Glutamatergic neuron (in vitro differentiated cells): ENCODE data around the gene MANF. TPM values are rescaled to one million over a fixed set of nuclear protein-coding genes. Genes with fewer than 3 reads are reported as not detected.
A peak's percentile ranks its signal among the peaks of the same experiment; 100 is the strongest.

Source experiments
- DNase-seq: peaks from one replicate; pipeline ENCODE4 v3.0.0; 2022
- H3K27ac Mint-ChIP-seq: one replicate; pipeline ENCODE4 v1.8.0; 2020; ENCODE audit warnings: mild to moderate bottlenecking, mixed read lengths, inconsistent platforms; ENCODE audit not compliant: unreplicated experiment
- H3K27me3 Mint-ChIP-seq: one replicate; pipeline ENCODE4 v1.8.0; 2020; ENCODE audit warnings: mild to moderate bottlenecking, moderate library complexity, mixed read lengths, inconsistent platforms; ENCODE audit not compliant: unreplicated experiment
- H3K36me3 Mint-ChIP-seq: one replicate; pipeline ENCODE4 v1.8.0; 2020; ENCODE audit warnings: mild to moderate bottlenecking, mixed read lengths, inconsistent platforms; ENCODE audit not compliant: unreplicated experiment
- H3K4me1 Mint-ChIP-seq: one replicate; pipeline ENCODE4 v1.8.0; 2020; ENCODE audit warnings: mild to moderate bottlenecking, low read depth, mixed read lengths, inconsistent platforms; ENCODE audit not compliant: unreplicated experiment
- H3K4me3 Mint-ChIP-seq: one replicate; pipeline ENCODE4 v1.8.0; 2020; ENCODE audit warnings: mild to moderate bottlenecking, mixed read lengths, inconsistent platforms; ENCODE audit not compliant: unreplicated experiment
- H3K9me3 Mint-ChIP-seq: one replicate; pipeline ENCODE4 v1.8.0; 2020; ENCODE audit warnings: mild to moderate bottlenecking, moderate library complexity, mixed read lengths, inconsistent platforms; ENCODE audit not compliant: unreplicated experiment
- total RNA-seq: library from RNA; stranded (reverse); fragmentation: NEBNext Ultra II Directional; extraction: Animal tissue kit (Norgen Biotek cat#: 25700); gene quantifications from one replicate; pipeline ENCODE4 v1.2.1, GENCODE V29; 2021; ENCODE audit not compliant: unreplicated experiment
- TF ChIP-seq, protein P1 (sequence below): fragments of 200-600 bp; sonication (generic); IDR thresholded peaks from one replicate; pipeline ENCODE4 v1.5.0; 2021; ENCODE audit not compliant: partially characterized antibody, unreplicated experiment

The MANF gene
- total RNA-seq, 1 donor from 2014 or later = 104 TPM

- Mint-ChIP-seq H3K27ac (peak overlapping the region; percentile 82), H3K27me3 (peaks cover 3% of the 10 kb centered on the region), H3K36me3 (peaks cover 14% of the 10 kb centered on the region), H3K9me3 (peaks cover 16% of the 10 kb centered on the region), H3K4me3 (peak overlapping the region; percentile 69), H3K4me1 (peaks cover 35% of the 10 kb centered on the region)
- TF ChIP-seq, protein P1, sequence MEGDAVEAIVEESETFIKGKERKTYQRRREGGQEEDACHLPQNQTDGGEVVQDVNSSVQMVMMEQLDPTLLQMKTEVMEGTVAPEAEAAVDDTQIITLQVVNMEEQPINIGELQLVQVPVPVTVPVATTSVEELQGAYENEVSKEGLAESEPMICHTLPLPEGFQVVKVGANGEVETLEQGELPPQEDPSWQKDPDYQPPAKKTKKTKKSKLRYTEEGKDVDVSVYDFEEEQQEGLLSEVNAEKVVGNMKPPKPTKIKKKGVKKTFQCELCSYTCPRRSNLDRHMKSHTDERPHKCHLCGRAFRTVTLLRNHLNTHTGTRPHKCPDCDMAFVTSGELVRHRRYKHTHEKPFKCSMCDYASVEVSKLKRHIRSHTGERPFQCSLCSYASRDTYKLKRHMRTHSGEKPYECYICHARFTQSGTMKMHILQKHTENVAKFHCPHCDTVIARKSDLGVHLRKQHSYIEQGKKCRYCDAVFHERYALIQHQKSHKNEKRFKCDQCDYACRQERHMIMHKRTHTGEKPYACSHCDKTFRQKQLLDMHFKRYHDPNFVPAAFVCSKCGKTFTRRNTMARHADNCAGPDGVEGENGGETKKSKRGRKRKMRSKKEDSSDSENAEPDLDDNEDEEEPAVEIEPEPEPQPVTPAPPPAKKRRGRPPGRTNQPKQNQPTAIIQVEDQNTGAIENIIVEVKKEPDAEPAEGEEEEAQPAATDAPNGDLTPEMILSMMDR = peak; percentile 78
- no peak for DNase-seq
Observed at GRCh38 chr3:51390246-51391074, 5.4 kb downstream of the MANF start.

- H3K4me1 Mint-ChIP-seq = peaks cover 35% of the 10 kb centered on the region
- TF ChIP-seq, protein P1 = peak; percentile 32
- peaks cover 14% of the 10 kb centered on the region for H3K36me3 Mint-ChIP-seq
- peaks cover 12% of the 10 kb centered on the region for H3K9me3 Mint-ChIP-seq
- H3K27ac Mint-ChIP-seq = peak within 1 kb of the TSS; percentile 88
- DNase-seq = peak; percentile 98
- peak within 1 kb of the TSS; percentile 88 for H3K4me3 Mint-ChIP-seq
- peaks cover 3% of the 10 kb centered on the region for H3K27me3 Mint-ChIP-seq
Observed at GRCh38 chr3:51391075-51391565, 6.0 kb downstream of the MANF start, which contains the start of gene RBM15B. RBM15B (plus strand) TSS chr3:51391285; CDS start chr3:51391400, 115 bp downstream.

DNA sequence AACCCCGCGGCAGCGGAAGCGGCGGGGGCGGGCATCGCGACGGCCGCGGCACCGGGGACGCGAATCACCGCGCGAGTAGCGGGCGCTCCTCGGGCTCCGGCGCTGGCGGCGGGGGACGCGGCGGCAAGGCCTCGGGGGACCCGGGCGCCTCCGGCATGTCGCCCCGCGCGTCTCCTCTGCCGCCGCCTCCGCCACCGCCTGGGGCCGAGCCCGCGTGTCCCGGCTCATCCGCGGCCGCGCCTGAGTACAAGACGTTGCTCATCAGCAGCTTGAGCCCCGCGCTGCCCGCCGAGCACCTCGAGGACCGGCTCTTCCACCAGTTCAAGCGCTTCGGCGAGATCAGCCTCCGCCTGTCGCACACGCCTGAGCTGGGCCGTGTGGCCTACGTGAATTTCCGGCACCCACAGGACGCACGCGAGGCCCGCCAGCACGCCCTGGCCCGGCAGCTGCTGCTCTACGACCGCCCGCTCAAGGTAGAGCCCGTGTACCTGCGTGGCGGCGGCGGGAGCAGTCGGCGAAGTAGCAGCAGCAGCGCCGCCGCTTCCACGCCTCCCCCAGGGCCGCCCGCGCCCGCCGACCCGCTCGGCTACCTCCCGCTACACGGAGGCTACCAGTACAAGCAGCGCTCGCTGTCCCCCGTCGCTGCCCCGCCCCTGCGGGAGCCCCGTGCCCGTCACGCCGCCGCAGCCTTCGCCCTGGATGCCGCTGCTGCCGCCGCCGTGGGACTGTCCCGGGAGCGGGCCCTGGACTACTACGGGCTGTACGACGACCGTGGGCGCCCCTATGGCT, 6.7 kb downstream of the MANF start:
- DNase-seq = peak; percentile 50
- peaks cover 14% of the 10 kb centered on the region for H3K36me3 Mint-ChIP-seq
- TF ChIP-seq, protein P1 = no peak
- peaks cover 32% of the 10 kb centered on the region for H3K4me1 Mint-ChIP-seq
- peaks cover 5% of the 10 kb centered on the region for H3K27me3 Mint-ChIP-seq
- H3K4me3 Mint-ChIP-seq = peak overlapping the region; percentile 88
- peaks cover 12% of the 10 kb centered on the region for H3K9me3 Mint-ChIP-seq
- peak overlapping the region; percentile 88 for H3K27ac Mint-ChIP-seq

DNA sequence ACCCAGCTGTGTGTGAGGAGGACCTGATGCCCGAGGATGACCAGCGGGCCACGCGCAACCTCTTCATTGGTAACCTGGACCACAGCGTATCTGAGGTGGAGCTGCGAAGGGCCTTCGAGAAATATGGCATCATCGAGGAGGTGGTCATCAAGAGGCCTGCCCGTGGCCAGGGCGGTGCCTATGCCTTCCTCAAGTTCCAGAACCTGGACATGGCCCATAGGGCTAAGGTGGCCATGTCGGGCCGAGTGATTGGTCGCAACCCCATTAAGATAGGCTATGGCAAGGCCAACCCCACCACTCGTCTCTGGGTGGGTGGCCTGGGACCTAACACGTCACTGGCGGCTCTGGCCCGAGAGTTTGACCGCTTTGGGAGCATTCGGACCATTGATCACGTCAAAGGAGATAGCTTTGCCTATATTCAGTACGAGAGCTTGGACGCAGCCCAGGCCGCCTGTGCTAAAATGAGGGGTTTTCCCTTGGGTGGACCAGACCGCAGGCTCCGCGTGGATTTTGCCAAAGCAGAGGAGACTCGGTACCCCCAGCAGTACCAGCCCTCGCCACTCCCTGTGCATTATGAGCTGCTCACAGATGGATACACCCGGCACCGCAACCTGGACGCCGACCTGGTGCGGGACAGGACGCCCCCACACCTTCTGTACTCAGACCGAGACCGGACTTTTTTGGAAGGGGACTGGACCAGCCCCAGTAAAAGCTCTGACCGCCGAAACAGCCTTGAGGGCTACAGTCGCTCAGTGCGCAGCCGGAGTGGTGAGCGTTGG, 7.5 kb downstream of the MANF start:
- H3K27ac Mint-ChIP-seq = peak overlapping the region; percentile 68
- H3K36me3 Mint-ChIP-seq = peaks cover 14% of the 10 kb centered on the region
- DNase-seq = no peak
- peaks cover 34% of the 10 kb centered on the region for H3K4me1 Mint-ChIP-seq
- TF ChIP-seq, protein P1 = no peak
- peaks cover 12% of the 10 kb centered on the region for H3K9me3 Mint-ChIP-seq
- H3K27me3 Mint-ChIP-seq = peaks cover 5% of the 10 kb centered on the region
- H3K4me3 Mint-ChIP-seq = peak overlapping the region; percentile 88
